H1 (cell line): Measurements from ENCODE around the gene GDF2.

Source experiments
- BACH1 ChIP-seq: IDR thresholded peaks from 2 replicates; pipeline ENCODE4 v1.6.1; 2012; ENCODE audit warnings: low read length, improper control_type of control experiment
- BCL11A ChIP-seq, 2 experiments: IDR thresholded peaks; one replicate each; pipeline ENCODE4 v1.6.1; 2011; ENCODE audit warnings: low read depth in 2 of 2, low read length in 2 of 2, mild to moderate bottlenecking in 2 of 2
- CHD2 ChIP-seq: IDR thresholded peaks from 2 replicates; pipeline ENCODE4 v1.6.1; 2012; ENCODE audit warnings: low read length, improper control_type of control experiment
- EZH2 ChIP-seq: fragments of 200-600 bp; sonication (generic); IDR thresholded peaks from 2 replicates; pipeline ENCODE4 v1.7.1; 2012; ENCODE audit warnings: low read depth, mild to moderate bottlenecking, moderate library complexity, low read length, inconsistent platforms; ENCODE audit not compliant: severe bottlenecking
- GABPA ChIP-seq: IDR thresholded peaks from 2 replicates; pipeline ENCODE4 v1.6.1; 2011; ENCODE audit warnings: mild to moderate bottlenecking, low read length, moderate library complexity, borderline replicate concordance; ENCODE audit not compliant: insufficient read depth
- GTF2F1 ChIP-seq: IDR thresholded peaks from 2 replicates; pipeline ENCODE4 v1.6.1; 2012; ENCODE audit warnings: low read depth, low read length, improper control_type of control experiment, borderline replicate concordance
- HDAC2 ChIP-seq, 2 experiments: fragments of 300-600 bp in 1 of 2; sonication (generic) in 1 of 2; IDR thresholded peaks; 2 replicates each; pipeline ENCODE4 v1.6.1; 2011 to 2012; ENCODE audit warnings: low read depth in 2 of 2, low read length in 2 of 2, mild to moderate bottlenecking in 2 of 2, moderate library complexity in 2 of 2, borderline replicate concordance in 1 of 2, inconsistent platforms in 1 of 2
- KDM1A ChIP-seq: fragments of 200-600, 300-600 bp; sonication (generic); IDR thresholded peaks from 2 replicates; pipeline ENCODE4 v1.7.1; 2016; ENCODE audit warnings: mild to moderate bottlenecking, low read length, borderline replicate concordance
- POLR2A ChIP-seq, 2 experiments: IDR thresholded peaks; 1 replicate in 1 of 2; 2 replicates in 1 of 2; pipeline ENCODE4 v1.6.1; 2011; ENCODE audit warnings: low read depth in 2 of 2, low read length in 2 of 2, mild to moderate bottlenecking in 2 of 2; ENCODE audit errors: control extremely low read depth in 1 of 2
- RAD21 ChIP-seq, 2 experiments: IDR thresholded peaks in 1 of 2; conservative IDR thresholded peaks in 1 of 2; 2 replicates each; pipeline ENCODE4 v1.6.1; 2011; ENCODE audit warnings: low read depth in 2 of 2, low read length in 2 of 2, improper control_type of control experiment in 1 of 2, inconsistent platforms in 1 of 2, mild to moderate bottlenecking in 1 of 2, moderate library complexity in 1 of 2
- SP4 ChIP-seq: IDR thresholded peaks from 2 replicates; pipeline ENCODE4 v1.6.1; 2012; ENCODE audit warnings: low read length, inconsistent platforms
- TBP ChIP-seq: IDR thresholded peaks from 2 replicates; pipeline ENCODE4 v1.6.1; 2011; ENCODE audit warnings: low read depth, low read length, improper control_type of control experiment
- TF ChIP-seq, protein P1 (sequence below), 3 experiments: IDR thresholded peaks; 1 replicate in 2 of 3; 2 replicates in 1 of 3; pipeline versions ENCODE4 v1.5.1 to v1.6.1; 2011; ENCODE audit warnings: low read length in 3 of 3, mild to moderate bottlenecking in 3 of 3, inconsistent platforms in 2 of 3, low read depth in 1 of 3, moderate library complexity in 1 of 3; ENCODE audit not compliant: insufficient read depth in 1 of 3; ENCODE audit errors: control extremely low read depth in 1 of 3
- TF ChIP-seq, protein P2 (sequence below): IDR thresholded peaks from 2 replicates; pipeline ENCODE4 v1.6.1; 2011; ENCODE audit warnings: low read length, improper control_type of control experiment

DNA sequence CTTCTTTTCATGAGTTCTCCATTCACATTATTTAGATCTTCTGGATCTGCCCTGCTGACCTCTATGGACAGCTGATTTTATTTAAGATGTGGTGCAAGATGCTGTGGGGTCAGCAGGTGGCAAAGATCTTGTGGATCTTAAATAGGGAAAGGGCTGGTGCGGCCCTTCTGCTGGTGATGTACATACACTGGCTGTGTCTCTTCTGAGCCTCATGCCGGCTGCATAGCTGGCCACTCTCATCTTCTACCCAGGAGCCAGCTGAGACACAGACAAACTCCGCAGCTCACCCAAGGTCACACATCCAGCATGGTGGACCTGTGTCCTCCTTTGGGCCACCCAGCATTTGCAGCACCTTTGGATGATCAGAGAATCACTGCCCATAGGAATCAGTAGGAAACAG lies 35.7 kb downstream of the GDF2 start:
- TF ChIP-seq EZH2 (no peak), TBP (no peak), GTF2F1 (no peak), POLR2A (IDR thresholded peaks at IDR 0.05; ENCODE audit: control extremely low read depth in 1 of 2, low read depth in 2 of 2, low read length in 2 of 2) (no peak), SP4 (no peak), HDAC2 (IDR thresholded peaks at IDR 0.05; ENCODE audit: borderline replicate concordance in 1 of 2, low read depth in 2 of 2, low read length in 2 of 2) (no peak), BCL11A (IDR thresholded peaks at IDR 0.05; ENCODE audit: low read depth in 2 of 2, low read length in 2 of 2) (no peak), CHD2 (no peak), BACH1 (no peak), RAD21 (IDR thresholded peaks at IDR 0.05 in 1 of 2, conservative IDR thresholded peaks at IDR 0.05 in 1 of 2; ENCODE audit: low read depth in 2 of 2, low read length in 2 of 2) (no peak), KDM1A (no peak), GABPA (no peak)
- TF ChIP-seq, protein P1, sequence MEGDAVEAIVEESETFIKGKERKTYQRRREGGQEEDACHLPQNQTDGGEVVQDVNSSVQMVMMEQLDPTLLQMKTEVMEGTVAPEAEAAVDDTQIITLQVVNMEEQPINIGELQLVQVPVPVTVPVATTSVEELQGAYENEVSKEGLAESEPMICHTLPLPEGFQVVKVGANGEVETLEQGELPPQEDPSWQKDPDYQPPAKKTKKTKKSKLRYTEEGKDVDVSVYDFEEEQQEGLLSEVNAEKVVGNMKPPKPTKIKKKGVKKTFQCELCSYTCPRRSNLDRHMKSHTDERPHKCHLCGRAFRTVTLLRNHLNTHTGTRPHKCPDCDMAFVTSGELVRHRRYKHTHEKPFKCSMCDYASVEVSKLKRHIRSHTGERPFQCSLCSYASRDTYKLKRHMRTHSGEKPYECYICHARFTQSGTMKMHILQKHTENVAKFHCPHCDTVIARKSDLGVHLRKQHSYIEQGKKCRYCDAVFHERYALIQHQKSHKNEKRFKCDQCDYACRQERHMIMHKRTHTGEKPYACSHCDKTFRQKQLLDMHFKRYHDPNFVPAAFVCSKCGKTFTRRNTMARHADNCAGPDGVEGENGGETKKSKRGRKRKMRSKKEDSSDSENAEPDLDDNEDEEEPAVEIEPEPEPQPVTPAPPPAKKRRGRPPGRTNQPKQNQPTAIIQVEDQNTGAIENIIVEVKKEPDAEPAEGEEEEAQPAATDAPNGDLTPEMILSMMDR (IDR thresholded peaks at IDR 0.05; ENCODE audit: control extremely low read depth in 1 of 3, insufficient read depth in 1 of 3, low read depth in 1 of 3, low read length in 3 of 3) = no peak
- TF ChIP-seq, protein P2, sequence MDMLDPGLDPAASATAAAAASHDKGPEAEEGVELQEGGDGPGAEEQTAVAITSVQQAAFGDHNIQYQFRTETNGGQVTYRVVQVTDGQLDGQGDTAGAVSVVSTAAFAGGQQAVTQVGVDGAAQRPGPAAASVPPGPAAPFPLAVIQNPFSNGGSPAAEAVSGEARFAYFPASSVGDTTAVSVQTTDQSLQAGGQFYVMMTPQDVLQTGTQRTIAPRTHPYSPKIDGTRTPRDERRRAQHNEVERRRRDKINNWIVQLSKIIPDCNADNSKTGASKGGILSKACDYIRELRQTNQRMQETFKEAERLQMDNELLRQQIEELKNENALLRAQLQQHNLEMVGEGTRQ = no peak
